Hindlimb muscle (tissue), 1 donor: ENCODE data around the gene PTPN12. TPM values are rescaled to one million over a fixed set of nuclear protein-coding genes. Genes with fewer than 3 reads are reported as not detected.
"Not testable (repeated sequence)": the region's sequence is repeated elsewhere in the genome, so short reads cannot be mapped to it uniquely, and the experiment has no call there.

ENCODE experiments used
- DNase-seq: peaks from one replicate; pipeline ENCODE4 v3.0.0-alpha.2; 2013
- polyA plus RNA-seq: library from polyadenylated mRNA; unstranded; fragments of 120-200 nt; gene quantifications from one replicate; pipeline ENCODE4 v1.2.1, GENCODE V29; 2013; ENCODE audit not compliant: insufficient read length

The PTPN12 gene
- polyA plus RNA-seq, 1 donor: 56.4 TPM

DNA sequence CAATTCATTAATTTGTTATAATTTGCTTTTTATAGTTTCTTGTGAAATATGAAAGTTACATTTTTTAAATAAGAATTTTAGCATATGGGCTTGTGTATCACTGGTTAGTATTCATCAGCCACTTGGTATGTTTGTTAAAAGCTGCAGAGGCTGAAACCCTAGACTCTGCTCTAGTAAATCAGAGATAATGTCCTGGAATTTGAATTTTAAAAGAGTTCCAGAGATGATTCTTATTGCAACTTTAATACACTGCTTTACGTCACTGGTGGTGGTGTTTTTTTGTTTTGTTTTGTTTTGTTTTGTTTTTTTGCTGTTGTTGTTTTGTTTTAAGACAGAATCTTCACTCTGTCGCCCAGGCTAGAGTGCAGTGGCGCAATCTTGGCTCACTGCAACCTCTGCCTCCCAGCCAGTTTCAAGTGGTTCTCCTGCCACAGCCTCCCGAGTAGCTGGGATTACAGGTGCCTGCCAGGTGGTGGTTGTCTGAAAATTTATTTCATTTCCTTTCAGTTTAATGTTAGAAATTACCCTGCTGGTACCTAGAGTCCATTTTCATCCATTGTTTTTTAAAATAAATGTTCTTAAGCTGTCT lies 43.8 kb downstream of the PTPN12 start:
- DNase-seq: no peak

DNA sequence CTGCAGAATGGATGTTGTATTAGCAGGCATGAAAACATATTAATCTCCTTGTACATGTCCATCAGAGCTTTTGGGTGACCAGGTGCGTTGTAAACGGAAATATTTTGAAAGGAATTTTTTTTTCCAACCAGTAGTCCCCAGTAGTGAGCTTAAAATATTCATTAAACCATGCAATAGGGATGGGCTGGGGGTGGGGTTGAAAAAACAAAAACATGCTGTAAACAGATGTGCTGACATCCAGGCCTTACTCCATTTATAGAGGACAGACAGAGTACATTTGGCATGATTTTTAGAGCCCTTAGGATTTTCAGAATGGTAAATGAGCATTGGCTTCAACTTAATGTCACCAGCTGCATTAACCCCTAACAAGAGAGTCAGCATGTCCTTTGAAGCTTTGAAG lies 50.2 kb downstream of the PTPN12 start:
- DNase-seq: no peak

DNA sequence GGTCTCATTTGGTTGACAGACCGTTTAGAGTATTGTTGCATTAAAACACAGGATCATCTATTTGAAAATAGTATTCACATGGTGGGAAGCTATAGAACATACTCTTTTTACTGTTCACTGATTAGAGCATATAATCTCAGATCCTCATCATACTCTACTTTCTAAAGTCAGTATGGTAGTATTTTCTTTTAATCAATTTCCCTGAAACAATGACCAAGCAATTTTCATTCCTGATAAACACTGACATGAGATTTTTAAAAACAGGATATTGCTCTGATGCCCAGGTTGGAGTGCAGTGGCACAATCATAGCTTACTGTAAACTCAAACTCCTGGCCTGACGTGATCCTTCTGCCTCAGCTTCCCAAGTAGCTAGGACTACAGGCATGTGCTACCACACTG lies 63.9 kb downstream of the PTPN12 start:
- DNase-seq: no peak

DNA sequence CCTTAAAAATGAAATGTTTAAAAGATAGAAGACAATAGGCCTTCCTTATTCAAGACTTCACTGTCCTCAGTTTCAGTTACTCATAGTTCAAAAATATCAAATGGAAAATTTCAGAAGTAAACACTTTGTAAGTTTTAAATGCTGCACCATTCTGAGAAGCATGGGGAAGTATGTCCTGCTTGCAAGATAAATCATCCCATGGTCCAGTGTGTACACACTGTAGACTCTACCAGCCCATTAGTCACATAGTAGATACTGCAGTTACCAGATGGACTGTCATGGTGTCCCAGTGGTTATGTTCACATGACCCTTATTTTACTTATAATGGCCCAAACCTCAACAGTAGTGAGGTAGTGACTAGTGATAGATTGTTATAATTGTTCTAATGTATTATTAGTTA lies 69.5 kb downstream of the PTPN12 start:
- DNase-seq: no peak

DNA sequence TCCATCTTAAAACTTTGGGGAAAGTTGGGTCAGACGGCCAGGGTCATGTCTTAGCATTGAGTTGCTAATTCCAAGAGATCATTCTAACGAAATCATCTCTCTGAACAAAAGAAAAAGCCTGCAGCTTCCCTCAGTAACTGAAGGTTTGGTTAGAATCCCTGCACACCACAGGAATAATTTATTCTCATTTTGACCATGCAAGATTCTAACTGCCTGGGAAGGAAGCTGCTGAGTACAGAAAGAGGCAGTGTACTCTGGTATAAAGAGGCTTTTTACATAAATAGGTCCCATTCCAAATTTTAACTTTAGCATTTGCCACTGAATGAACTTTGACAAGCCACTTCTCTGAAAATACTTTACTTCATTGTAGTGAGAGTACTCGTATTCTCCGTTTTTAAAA lies 82.2 kb downstream of the PTPN12 start:
- no peak for DNase-seq

DNA sequence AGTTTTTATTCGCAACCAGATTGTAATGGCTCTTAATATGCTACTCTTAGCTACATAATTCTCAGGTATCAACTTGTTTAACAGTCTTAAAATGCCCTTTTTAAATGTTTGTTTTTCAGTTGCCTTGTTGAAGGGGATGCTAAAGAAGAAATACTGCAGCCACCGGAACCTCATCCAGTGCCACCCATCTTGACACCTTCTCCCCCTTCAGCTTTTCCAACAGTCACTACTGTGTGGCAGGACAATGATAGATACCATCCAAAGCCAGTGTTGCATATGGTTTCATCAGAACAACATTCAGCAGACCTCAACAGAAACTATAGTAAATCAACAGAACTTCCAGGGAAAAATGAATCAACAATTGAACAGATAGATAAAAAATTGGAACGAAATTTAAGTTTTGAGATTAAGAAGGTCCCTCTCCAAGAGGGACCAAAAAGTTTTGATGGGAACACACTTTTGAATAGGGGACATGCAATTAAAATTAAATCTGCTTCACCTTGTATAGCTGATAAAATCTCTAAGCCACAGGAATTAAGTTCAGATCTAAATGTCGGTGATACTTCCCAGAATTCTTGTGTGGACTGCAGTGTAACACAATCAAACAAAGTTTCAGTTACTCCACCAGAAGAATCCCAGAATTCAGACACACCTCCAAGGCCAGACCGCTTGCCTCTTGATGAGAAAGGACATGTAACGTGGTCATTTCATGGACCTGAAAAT lies 89.7 kb downstream of the PTPN12 start:
- no peak for DNase-seq

DNA sequence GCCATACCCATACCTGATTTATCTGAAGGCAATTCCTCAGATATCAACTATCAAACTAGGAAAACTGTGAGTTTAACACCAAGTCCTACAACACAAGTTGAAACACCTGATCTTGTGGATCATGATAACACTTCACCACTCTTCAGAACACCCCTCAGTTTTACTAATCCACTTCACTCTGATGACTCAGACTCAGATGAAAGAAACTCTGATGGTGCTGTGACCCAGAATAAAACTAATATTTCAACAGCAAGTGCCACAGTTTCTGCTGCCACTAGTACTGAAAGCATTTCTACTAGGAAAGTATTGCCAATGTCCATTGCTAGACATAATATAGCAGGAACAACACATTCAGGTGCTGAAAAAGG lies 90.2 kb downstream of the PTPN12 start:
- no peak for DNase-seq

DNA sequence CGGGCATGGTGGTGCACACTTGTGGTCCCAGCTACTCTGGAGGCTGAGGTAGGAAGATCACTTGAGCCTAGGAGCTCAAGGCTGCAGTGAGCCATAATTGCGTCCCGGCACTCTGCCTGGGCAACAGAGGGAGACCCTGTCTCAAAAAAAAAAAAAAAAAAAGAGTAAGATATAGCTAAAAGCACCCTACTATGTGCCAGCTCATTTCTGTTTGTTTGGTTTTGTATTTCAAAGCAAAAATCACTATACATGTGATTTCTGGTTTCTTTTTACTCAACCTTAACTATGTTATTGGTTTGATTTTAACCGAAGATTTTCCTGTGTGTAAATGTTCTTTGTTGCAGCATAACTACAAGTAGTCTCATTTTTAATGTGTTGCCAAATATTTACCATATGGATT lies 92.7 kb downstream of the PTPN12 start:
- DNase-seq: no peak

DNA sequence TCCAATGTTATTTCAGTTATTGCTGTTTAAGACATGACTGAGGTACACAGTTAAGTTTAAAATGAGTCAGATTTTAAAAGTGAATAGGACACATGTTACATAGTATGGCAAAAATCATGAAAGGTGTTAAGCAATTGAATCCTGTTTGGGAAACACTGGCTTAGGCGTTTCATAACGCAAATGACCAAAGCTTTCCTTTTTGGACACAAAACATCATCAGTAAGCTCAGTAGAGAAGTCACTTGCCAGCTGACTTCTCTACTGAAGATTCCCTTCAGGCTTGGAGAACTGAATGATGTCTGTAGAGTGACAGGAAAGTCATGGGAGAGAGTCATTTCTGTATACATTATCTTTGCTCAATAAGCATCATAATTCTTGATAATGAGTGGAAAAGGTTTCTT lies 94.7 kb downstream of the PTPN12 start:
- DNase-seq: no peak

DNA sequence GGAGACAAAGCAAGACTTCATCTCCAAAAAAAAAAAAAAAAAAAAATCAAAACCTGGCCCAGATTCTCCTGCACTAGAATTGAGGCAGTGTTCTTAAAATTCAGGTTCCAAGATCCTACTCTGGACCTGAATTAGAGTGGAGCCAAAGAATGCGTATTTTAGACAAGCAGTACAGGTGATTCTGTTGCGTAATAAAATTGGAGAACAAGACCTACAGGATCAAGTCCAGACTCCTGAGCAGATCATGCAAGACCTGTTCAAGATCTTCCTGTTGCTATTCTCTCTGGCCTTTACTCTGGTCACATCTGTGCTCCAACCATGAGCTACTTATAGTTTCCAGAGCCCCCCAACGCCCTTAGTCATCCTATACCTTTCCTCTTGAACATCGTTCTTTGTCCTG lies 107.7 kb downstream of the PTPN12 start:
- no peak for DNase-seq

DNA sequence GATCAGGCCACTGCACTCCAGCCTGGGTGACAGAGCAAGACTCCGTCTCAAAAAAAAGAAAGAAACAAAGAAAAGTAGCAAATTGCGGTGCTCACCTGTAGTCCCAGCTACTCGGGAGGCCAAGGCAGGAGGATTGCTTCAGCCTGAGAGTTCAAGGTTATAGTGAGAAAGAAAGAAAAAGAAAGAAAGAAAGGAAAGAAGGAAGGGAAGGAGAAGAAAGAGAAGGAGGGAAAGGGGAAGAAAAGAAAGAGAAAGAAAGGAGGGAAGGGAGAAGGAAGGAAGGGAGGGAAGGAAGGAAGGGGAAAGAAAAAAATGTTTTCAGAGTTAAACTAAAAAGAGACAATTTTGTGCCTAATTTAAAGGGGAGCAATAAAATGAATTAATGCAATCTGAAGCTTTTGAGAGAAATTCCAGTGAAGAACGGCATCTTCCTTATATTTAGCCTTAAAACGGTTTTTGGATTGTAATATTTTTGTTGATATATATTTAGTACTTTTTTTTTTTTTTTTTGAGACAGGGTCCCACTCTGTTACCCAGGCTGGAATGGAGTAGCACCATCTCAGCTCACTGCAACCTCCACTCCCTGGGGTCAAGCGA lies 111.7 kb downstream of the PTPN12 start:
- no peak for DNase-seq

DNA sequence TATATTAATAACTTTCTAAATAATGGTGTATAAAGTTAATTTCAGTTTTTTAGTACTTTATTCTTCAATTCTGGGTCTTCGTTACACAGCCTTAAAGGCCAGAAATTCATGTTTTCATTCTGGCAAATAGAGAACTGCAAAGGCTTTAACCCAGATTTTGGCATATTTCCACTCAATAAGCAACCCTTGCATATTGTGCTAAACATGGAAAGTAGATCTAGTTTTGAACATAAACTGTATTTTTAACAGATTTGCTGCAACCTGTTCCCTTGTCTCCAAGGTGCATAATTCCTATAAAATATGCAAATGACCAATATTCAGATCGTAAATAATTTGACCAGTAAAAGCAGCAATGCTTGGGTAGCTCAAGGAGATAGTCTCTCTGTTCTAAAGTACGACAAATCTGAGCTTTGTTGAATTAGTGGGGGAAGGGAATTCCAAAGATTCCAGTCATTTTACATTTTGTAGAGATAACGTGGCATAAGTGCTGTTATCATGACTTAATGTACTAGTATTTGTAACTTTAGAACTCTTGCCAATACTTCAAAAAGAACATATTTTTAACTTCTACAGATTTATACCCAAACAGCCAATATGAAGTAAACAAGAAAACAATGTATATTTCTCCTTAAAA lies 112.7 kb downstream of the PTPN12 start:
- no peak for DNase-seq

DNA sequence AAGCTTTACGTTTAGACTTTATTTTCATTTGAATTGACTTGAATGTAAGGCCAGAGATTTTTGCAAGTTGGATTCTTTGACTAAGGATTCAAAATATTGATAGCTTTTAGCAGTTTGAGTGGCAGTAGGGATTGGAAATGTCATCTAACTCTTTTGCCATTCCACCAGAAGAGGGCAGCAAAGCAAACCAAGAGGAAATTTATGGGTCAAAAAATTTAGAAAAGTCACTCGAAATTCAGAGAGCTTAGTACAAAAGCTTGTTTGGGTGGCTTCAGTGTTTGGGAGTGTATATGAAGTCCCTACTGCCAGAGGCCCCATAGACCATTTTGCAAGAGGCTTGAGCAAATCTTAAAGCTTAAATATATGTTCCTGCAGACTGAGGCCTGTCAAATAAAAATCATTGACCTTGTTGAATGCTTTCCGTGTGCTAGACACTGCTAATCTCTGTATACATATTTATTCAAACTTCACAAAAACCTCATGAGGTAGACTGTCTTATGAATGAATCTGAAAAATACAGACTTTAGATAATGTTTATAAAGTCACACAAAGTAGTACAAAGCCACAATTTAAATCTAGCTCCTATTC lies 114.6 kb downstream of the PTPN12 start:
- DNase-seq: peak; percentile 26

DNA sequence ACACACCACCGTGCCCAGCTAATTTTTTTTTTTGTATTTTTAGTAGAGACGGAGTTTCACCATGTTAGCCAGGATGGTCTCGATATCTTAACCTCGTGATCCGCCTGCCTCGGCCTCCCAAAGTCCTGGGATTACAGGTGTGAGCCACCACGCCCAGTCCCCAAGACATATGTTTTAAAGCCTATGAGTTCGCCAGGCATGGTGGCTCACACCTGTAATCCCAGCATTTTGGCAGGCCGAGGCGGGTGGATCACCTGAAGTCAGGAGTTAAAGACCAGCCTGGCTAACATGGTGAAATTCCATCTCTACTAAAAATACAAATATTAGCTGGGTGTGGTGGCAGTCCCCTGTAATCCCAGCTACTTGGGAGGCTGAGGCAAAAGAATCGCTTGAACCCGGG lies 115.7 kb downstream of the PTPN12 start:
- not testable (repeated sequence) for DNase-seq

DNA sequence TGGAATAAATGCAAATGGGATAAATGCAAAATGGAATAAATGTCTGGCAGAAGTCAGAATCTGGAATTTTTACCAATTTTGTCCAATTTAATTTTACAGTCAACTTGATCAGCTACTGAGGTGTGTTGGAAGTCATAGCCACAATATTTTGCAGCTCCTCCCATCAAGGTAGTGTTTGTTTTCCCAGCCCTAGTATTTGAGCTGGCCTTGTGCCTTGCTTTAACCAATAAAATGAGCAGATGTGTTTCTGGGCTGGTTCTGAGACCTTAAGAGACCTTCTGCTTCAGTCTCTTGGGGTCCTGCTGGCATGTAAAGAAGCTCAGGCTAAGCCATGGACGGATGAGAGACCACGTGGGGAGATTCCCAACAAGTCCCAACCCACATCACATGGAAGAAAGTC lies 116.5 kb downstream of the PTPN12 start:
- no peak for DNase-seq

DNA sequence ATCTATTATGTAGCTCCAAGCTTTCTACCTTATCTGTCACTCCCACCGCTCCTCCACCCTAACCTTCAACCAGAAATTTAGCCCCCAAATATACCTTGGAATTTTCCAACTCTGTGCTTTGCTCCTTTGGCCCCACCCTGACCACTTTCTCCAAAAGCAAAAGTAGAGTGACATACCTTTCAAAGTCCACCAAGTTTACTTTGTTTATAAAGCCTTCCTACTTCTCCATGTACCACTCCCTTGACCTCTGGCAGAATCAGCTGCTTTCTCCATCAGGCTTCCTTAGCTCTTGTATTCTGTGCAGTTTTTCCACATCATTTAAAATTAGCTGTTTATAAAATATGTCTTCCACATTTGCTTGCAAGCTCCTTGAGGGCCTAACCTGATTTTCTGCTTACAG lies 118.3 kb downstream of the PTPN12 start:
- no peak for DNase-seq

DNA sequence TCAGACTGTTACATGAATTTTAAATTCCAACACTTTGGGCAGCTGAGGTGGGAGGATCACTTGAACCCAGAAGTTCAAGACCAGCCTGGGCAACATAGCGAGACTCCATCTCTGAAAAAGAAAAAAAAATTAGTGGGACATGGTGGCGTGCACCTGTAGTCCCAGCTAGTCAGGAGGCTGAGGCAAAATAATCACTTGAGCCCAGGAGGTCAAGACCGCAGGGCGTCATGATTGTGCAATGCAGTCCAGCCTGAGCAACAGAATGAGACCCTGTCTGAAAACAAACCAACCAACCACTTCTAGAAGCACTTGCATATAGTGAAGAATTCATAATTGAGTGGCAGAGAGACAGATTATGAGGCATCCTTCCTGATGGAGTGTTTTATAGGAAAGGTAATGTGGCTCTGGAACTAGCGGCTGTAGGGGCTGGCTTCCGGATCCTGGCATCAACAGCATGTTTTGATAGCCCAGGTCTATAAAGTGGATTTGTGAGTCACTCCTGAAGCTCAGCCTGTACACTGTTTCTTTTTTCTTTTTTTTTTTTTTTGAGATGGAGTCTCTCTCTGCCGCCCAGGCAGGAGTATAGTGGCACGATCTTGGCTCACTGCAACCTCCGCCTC lies 118.9 kb downstream of the PTPN12 start:
- no peak for DNase-seq

DNA sequence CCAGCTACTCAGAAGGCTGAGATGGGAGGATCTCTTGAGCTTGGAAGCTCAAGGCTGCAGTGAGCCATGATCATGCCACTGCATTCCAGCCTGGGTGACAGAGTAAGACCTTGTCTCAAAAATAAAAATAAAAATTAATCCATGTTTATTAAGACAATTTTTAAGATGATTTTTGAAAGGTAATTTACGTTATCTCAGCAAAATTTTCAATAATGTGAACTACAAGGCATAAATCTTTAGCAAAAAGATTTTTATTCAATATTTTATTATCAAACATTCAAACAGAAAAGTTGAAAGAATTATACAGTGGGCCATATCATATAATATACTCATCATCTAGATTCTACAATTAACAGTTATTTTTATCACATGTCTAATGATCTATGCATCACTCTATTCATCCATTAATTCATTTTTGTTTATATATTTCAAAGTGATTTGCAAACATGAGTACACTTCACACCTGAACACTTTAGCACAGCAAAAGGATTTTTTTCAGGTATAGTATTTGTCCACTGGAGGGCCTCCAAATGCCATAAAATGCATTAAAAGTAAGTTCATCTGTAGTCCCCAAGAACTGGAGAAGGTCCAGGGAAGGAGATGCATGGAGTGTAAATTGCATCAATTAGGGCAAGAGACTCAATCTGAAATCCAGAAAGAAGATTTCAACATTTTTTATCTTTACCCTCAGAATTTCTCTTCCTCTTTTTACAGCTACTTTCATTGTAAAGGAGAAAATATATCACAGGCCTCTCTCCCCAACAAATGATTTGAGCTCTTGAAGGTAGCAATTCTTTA lies 120.5 kb downstream of the PTPN12 start:
- DNase-seq: peak; percentile 48

DNA sequence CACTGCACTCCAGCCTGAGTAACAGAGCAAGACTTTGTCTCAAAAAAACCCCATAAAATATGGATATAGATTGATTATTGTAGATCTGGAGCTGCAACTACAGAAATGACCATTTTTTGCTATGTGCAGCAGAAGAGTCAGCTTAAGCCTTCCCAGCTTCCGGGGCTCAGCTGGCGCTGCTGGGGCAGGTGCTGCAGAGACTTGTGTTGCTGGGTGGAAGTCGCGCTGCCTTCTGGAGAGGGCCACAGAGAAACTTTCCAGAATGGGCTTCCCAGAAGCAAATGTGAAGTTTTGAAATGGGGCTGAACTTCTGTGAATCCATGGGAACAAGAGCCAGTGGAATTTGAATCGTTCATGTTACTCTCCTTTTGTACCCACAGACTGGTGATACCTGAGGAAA lies 121.8 kb downstream of the PTPN12 start:
- no peak for DNase-seq

DNA sequence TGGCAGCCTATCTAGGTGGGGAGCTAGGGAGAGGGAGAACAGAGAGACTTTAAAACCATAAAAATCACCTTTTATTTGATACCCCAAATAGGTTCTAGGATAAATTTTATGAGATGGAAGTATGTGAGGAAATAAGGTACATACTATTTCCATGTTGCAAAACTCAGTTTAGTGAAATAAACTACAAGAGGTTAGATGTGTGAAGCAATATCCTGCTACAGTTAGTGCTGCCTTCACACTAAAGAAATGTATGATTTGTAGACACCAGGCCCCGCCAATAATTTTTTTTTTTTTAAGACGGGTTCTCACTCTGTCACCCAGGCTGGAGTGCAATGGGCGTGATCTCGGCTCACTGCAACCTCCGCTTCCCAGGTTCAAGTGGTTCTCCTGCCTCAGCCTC lies 124.7 kb downstream of the PTPN12 start:
- DNase-seq: no peak

DNA sequence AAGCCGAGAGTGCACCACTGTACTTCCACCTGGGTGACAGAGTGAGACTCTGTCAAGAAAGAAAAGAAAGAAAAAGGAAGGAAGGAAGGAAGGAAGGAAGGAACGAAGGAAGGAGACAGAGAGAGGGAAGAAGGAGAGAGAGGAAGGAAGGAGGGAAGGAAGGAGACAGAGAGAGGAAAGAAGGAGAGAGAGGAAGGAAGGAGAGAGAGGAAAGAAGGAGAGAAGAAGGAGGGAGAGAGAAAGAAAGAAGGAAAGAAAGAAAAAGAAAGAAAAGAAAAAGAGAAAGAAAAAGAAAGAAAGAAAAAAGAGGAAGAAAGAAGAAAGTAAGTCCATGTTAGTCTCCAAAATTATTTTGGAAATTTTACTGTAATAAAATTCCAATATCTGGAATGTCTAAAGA lies 125.8 kb downstream of the PTPN12 start:
- DNase-seq: no peak

DNA sequence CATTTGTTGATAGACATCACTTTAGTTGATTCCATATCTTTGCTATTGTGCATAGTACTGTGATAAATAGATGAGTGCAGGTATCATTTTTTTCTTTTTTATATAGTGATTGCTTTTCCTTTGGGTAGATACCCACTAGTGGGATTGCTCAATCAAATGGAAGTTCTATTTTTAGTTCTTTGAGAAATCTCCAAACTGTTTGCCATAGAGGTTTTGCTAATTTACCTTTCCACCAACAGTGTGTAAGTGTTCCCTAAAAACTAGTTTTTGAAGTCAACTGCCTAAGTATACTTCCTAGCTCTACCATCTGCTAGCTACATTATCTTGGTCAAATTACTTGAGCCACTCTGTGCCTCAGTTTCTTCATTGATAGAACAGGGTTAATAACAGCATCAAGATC lies 127.6 kb downstream of the PTPN12 start:
- DNase-seq: no peak
